HEK293 (cell line): ENCODE results near the gene PTPRJ.

Source experiments
- CTCF ChIA-PET: fragments of 350-600 bp; formaldehyde crosslinking; extraction: SDS; loops from one replicate; lab custom pipeline; 2021; ENCODE audit warnings: antibody characterized with exemption; lab: Yijun Ruan, JAX
- POLR2A ChIA-PET: fragments of 300-600 bp; formaldehyde crosslinking; extraction: SDS; loops from one replicate; lab custom pipeline; 2020; ENCODE audit warnings: antibody characterized with exemption, inconsistent platforms; lab: Yijun Ruan, JAX
- H3K27ac ChIP-seq: fragments of 200-500 bp; sonication (Bioruptor generic); 2 replicates; pipeline ENCODE4 v1.5.1; 2014; ENCODE audit warnings: low read depth, low read length, control low read depth, inconsistent platforms; ENCODE audit errors: extremely low read depth
- H3K36me3 ChIP-seq, 2 experiments: fragments of 200-500 bp in 1 of 2; sonication (Bioruptor generic) in 1 of 2; 1 replicate in 1 of 2; 2 replicates in 1 of 2; pipeline ENCODE4 v1.5.1; 2014 to 2017; ENCODE audit warnings: inconsistent platforms in 2 of 2, low read length in 2 of 2; ENCODE audit not compliant: control insufficient read depth in 2 of 2, insufficient read depth in 1 of 2
- H3K4me1 ChIP-seq: fragments of 200-500 bp; sonication (Bioruptor generic); 2 replicates; pipeline ENCODE4 v1.5.1; 2014; ENCODE audit warnings: mild to moderate bottlenecking, low read length, inconsistent platforms; ENCODE audit not compliant: control insufficient read depth, insufficient read depth
- H3K4me3 ChIP-seq: 2 replicates; pipeline ENCODE4 v1.5.1; 2011; ENCODE audit warnings: low read depth, mild to moderate bottlenecking, control low read depth, low read length, moderate library complexity
- H3K9me3 ChIP-seq: fragments of 200-500 bp; sonication (Bioruptor generic); 2 replicates; pipeline ENCODE4 v1.5.1; 2014; ENCODE audit warnings: low read depth, low read length, inconsistent platforms; ENCODE audit not compliant: control insufficient read depth, insufficient read depth
- FEZF1 ChIP-seq: fragments of 450-650 bp; formaldehyde crosslinking; IDR thresholded peaks from 2 replicates; pipeline ENCODE4 v1.5.1; 2016; ENCODE audit warnings: missing biosample characterization, missing genetic modification characterization
- KLF8 ChIP-seq: fragments of 450-650 bp; formaldehyde crosslinking; IDR thresholded peaks from 2 replicates; pipeline ENCODE4 v1.5.1; 2016; ENCODE audit warnings: missing biosample characterization, missing genetic modification characterization
- ZFHX2 ChIP-seq: fragments of 450-650 bp; formaldehyde crosslinking; conservative IDR thresholded peaks from 2 replicates; pipeline ENCODE4 v1.5.1; 2016; ENCODE audit warnings: missing biosample characterization, missing genetic modification characterization
- ZNF19 ChIP-seq: fragments of 450-650 bp; formaldehyde crosslinking; IDR thresholded peaks from 2 replicates; pipeline ENCODE4; 2016; ENCODE audit warnings: missing biosample characterization, missing genetic modification characterization, low read depth
- ZNF202 ChIP-seq: fragments of 450-650 bp; formaldehyde crosslinking; IDR thresholded peaks from 2 replicates; pipeline ENCODE4 v1.5.1; 2016; ENCODE audit warnings: missing biosample characterization, missing genetic modification characterization, borderline replicate concordance
- ZNF350 ChIP-seq: fragments of 450-650 bp; formaldehyde crosslinking; IDR thresholded peaks from 2 replicates; pipeline ENCODE4 v1.5.0; 2017; ENCODE audit warnings: missing biosample characterization, mild to moderate bottlenecking, missing genetic modification characterization
- ZNF366 ChIP-seq: fragments of 450-650 bp; formaldehyde crosslinking; conservative IDR thresholded peaks from 2 replicates; pipeline ENCODE4 v1.5.1; 2016; ENCODE audit warnings: missing biosample characterization, missing genetic modification characterization
- ZNF501 ChIP-seq: fragments of 450-650 bp; formaldehyde crosslinking; IDR thresholded peaks from 2 replicates; pipeline ENCODE4 v1.5.1; 2016; ENCODE audit warnings: missing biosample characterization, missing genetic modification characterization
- ZNF510 ChIP-seq: fragments of 450-650 bp; formaldehyde crosslinking; IDR thresholded peaks from 2 replicates; pipeline ENCODE4 v1.5.1; 2018; ENCODE audit warnings: mild to moderate bottlenecking, missing genetic modification characterization, missing biosample characterization; ENCODE audit not compliant: insufficient replicate concordance
- ZNF600 ChIP-seq: fragments of 450-650 bp; formaldehyde crosslinking; IDR thresholded peaks from 2 replicates; pipeline ENCODE4 v1.5.1; 2016; ENCODE audit warnings: missing biosample characterization, missing genetic modification characterization
- ZNF621 ChIP-seq: fragments of 450-650 bp; formaldehyde crosslinking; IDR thresholded peaks from 2 replicates; pipeline ENCODE4 v1.5.1; 2017; ENCODE audit warnings: missing biosample characterization, missing genetic modification characterization
- ZNF707 ChIP-seq: fragments of 450-650 bp; formaldehyde crosslinking; IDR thresholded peaks from 2 replicates; pipeline ENCODE4 v1.5.1; 2016; ENCODE audit warnings: missing biosample characterization, missing genetic modification characterization
- ZXDB ChIP-seq: fragments of 450-650 bp; formaldehyde crosslinking; IDR thresholded peaks from 2 replicates; pipeline ENCODE4 v1.5.1; 2016; ENCODE audit warnings: missing biosample characterization, missing genetic modification characterization
- TF ChIP-seq, protein P1 (sequence below): fragments of 450-650 bp; formaldehyde crosslinking; IDR thresholded peaks from 2 replicates; pipeline ENCODE4 v1.5.1; 2016; ENCODE audit warnings: missing biosample characterization, missing genetic modification characterization
- TF ChIP-seq, protein P2 (sequence below): fragments of 450-650 bp; formaldehyde crosslinking; IDR thresholded peaks from 2 replicates; pipeline ENCODE4 v1.5.1; 2016; ENCODE audit warnings: missing biosample characterization, missing genetic modification characterization, low read depth
- TF ChIP-seq, protein P3 (sequence below): fragments of 450-650 bp; formaldehyde crosslinking; conservative IDR thresholded peaks from 2 replicates; pipeline ENCODE4 v1.5.1; 2016; ENCODE audit warnings: low read depth, missing biosample characterization, missing genetic modification characterization
- TF ChIP-seq, protein P4 (sequence below): fragments of 450-650 bp; formaldehyde crosslinking; IDR thresholded peaks from 2 replicates; pipeline ENCODE4 v1.5.1; 2016; ENCODE audit warnings: missing biosample characterization, missing genetic modification characterization, low read depth
- TF ChIP-seq, protein P5 (sequence below): fragments of 450-650 bp; formaldehyde crosslinking; IDR thresholded peaks from 2 replicates; pipeline ENCODE4 v1.5.1; 2017; ENCODE audit warnings: missing biosample characterization, missing genetic modification characterization

PTPRJ gene

GRCh38 chr11:48075637-48076036, 95.3 kb downstream of the PTPRJ start:
- Histone ChIP-seq H3K9me3 (no peaks in the 10 kb centered on the region), H3K4me3 (no peak overlapping the region), H3K4me1 (no peaks in the 10 kb centered on the region), H3K27ac (no peak overlapping the region), H3K36me3 (no peaks in the 10 kb centered on the region)
- POLR2A ChIA-PET, result no interaction called here
- CTCF ChIA-PET, result interaction anchor here (0.6 kb wide), 1 partner anchor 12 kb away, joined by 5 read pairs; no protein-coding TSS in a partner anchor
- TF ChIP-seq, protein P1, sequence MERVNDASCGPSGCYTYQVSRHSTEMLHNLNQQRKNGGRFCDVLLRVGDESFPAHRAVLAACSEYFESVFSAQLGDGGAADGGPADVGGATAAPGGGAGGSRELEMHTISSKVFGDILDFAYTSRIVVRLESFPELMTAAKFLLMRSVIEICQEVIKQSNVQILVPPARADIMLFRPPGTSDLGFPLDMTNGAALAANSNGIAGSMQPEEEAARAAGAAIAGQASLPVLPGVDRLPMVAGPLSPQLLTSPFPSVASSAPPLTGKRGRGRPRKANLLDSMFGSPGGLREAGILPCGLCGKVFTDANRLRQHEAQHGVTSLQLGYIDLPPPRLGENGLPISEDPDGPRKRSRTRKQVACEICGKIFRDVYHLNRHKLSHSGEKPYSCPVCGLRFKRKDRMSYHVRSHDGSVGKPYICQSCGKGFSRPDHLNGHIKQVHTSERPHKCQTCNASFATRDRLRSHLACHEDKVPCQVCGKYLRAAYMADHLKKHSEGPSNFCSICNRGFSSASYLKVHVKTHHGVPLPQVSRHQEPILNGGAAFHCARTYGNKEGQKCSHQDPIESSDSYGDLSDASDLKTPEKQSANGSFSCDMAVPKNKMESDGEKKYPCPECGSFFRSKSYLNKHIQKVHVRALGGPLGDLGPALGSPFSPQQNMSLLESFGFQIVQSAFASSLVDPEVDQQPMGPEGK (tag by site-specific recombination), result no peak
- TF ChIP-seq ZNF600 (tag by site-specific recombination), result peak; percentile 52; the same call in 1 of the 2 replicates

GRCh38 chr11:48077251-48077650, 96.9 kb downstream of the PTPRJ start:
- Histone ChIP-seq H3K36me3 (no peaks in the 10 kb centered on the region), H3K4me3 (no peak overlapping the region), H3K9me3 (no peaks in the 10 kb centered on the region), H3K4me1 (no peaks in the 10 kb centered on the region), H3K27ac (no peak overlapping the region)
- POLR2A ChIA-PET, result no interaction called here
- TF ChIP-seq KLF8 (tag by site-specific recombination), result no peak
- no peak for TF ChIP-seq ZNF202 (tag by site-specific recombination)
- TF ChIP-seq, protein P2, sequence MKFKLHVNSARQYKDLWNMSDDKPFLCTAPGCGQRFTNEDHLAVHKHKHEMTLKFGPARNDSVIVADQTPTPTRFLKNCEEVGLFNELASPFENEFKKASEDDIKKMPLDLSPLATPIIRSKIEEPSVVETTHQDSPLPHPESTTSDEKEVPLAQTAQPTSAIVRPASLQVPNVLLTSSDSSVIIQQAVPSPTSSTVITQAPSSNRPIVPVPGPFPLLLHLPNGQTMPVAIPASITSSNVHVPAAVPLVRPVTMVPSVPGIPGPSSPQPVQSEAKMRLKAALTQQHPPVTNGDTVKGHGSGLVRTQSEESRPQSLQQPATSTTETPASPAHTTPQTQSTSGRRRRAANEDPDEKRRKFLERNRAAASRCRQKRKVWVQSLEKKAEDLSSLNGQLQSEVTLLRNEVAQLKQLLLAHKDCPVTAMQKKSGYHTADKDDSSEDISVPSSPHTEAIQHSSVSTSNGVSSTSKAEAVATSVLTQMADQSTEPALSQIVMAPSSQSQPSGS, result no peak
- TF ChIP-seq ZNF350 (tag by site-specific recombination), result no peak
- TF ChIP-seq ZNF19 (tag by site-specific recombination), result no peak
- TF ChIP-seq ZNF501 (tag by site-specific recombination), result no peak
- TF ChIP-seq, protein P3, sequence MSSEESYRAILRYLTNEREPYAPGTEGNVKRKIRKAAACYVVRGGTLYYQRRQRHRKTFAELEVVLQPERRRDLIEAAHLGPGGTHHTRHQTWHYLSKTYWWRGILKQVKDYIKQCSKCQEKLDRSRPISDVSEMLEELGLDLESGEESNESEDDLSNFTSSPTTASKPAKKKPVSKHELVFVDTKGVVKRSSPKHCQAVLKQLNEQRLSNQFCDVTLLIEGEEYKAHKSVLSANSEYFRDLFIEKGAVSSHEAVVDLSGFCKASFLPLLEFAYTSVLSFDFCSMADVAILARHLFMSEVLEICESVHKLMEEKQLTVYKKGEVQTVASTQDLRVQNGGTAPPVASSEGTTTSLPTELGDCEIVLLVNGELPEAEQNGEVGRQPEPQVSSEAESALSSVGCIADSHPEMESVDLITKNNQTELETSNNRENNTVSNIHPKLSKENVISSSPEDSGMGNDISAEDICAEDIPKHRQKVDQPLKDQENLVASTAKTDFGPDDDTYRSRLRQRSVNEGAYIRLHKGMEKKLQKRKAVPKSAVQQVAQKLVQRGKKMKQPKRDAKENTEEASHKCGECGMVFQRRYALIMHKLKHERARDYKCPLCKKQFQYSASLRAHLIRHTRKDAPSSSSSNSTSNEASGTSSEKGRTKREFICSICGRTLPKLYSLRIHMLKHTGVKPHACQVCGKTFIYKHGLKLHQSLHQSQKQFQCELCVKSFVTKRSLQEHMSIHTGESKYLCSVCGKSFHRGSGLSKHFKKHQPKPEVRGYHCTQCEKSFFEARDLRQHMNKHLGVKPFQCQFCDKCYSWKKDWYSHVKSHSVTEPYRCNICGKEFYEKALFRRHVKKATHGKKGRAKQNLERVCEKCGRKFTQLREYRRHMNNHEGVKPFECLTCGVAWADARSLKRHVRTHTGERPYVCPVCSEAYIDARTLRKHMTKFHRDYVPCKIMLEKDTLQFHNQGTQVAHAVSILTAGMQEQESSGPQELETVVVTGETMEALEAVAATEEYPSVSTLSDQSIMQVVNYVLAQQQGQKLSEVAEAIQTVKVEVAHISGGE (tag by site-specific recombination), result no peak
- CTCF ChIA-PET, result no interaction called here

DNA sequence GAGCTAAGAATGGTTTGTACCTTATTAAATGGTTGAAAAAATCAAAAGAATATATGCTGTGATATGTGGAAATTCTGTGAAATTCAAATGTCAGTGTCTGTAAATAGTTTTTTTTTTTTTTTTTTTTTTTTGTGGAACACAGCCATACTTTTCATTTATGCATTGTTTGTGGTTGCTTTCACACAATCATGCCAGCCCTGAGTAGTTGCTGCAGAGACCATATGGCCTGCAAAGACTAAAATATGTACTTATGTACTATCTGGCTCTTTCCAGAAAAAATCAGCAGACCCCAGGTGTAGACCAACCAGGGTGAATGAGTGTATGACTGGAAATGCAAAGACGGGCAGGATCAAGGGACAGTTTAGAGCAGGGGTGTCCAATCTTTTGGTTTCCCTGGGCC, 98.3 kb downstream of the PTPRJ start:
- no peaks in the 10 kb centered on the region for H3K4me1 ChIP-seq

More for the DNA sequence above, 98.3 kb downstream of the PTPRJ start:
- POLR2A ChIA-PET, result no interaction called here
- CTCF ChIA-PET, result interaction anchor here (0.6 kb wide), 1 partner anchor 198 kb away, joined by 4 read pairs; no protein-coding TSS in a partner anchor
- Histone ChIP-seq H3K4me3 (no peak overlapping the region), H3K27ac (no peak overlapping the region), H3K36me3 (no peaks in the 10 kb centered on the region), H3K9me3 (no peaks in the 10 kb centered on the region)
- TF ChIP-seq ZNF707 (no peak), ZFHX2 (tag by site-specific recombination) (no peak), ZNF366 (tag by site-specific recombination) (no peak), ZNF621 (tag by site-specific recombination) (no peak), FEZF1 (tag by site-specific recombination) (no peak), ZNF510 (tag by site-specific recombination) (no peak), ZXDB (tag by site-specific recombination) (no peak)
- TF ChIP-seq, protein P4, sequence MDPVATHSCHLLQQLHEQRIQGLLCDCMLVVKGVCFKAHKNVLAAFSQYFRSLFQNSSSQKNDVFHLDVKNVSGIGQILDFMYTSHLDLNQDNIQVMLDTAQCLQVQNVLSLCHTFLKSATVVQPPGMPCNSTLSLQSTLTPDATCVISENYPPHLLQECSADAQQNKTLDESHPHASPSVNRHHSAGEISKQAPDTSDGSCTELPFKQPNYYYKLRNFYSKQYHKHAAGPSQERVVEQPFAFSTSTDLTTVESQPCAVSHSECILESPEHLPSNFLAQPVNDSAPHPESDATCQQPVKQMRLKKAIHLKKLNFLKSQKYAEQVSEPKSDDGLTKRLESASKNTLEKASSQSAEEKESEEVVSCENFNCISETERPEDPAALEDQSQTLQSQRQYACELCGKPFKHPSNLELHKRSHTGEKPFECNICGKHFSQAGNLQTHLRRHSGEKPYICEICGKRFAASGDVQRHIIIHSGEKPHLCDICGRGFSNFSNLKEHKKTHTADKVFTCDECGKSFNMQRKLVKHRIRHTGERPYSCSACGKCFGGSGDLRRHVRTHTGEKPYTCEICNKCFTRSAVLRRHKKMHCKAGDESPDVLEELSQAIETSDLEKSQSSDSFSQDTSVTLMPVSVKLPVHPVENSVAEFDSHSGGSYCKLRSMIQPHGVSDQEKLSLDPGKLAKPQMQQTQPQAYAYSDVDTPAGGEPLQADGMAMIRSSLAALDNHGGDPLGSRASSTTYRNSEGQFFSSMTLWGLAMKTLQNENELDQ (tag by site-specific recombination), result no peak
- TF ChIP-seq, protein P5, sequence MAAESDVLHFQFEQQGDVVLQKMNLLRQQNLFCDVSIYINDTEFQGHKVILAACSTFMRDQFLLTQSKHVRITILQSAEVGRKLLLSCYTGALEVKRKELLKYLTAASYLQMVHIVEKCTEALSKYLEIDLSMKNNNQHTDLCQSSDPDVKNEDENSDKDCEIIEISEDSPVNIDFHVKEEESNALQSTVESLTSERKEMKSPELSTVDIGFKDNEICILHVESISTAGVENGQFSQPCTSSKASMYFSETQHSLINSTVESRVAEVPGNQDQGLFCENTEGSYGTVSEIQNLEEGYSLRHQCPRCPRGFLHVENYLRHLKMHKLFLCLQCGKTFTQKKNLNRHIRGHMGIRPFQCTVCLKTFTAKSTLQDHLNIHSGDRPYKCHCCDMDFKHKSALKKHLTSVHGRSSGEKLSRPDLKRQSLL (tag by site-specific recombination), result no peak
- TF ChIP-seq, all 188 proteins: peak for 0
